ENCODE results near the gene DCUN1D4.

Gene DCUN1D4

DNA sequence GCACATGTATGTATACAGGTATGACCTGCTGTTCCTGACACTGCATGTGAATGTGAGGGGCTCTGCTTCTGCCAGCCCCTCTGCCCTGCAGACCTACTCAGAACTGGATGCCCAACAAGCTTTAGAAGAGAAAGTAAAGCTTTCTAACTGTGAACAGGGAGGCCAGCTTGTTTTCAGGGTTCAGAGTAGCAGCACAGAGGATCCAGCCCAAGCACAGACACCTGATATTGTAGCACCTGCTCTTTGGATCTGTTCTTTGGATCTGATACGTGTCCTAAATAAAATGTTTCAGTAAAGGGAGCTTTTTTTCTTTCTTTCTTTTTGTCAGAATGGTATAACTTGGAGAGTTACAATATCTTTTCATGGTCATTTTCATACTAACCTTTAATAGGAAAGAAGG is 19.2 kb downstream of the DCUN1D4 start:
- TF ChIP-seq, protein P1, sequence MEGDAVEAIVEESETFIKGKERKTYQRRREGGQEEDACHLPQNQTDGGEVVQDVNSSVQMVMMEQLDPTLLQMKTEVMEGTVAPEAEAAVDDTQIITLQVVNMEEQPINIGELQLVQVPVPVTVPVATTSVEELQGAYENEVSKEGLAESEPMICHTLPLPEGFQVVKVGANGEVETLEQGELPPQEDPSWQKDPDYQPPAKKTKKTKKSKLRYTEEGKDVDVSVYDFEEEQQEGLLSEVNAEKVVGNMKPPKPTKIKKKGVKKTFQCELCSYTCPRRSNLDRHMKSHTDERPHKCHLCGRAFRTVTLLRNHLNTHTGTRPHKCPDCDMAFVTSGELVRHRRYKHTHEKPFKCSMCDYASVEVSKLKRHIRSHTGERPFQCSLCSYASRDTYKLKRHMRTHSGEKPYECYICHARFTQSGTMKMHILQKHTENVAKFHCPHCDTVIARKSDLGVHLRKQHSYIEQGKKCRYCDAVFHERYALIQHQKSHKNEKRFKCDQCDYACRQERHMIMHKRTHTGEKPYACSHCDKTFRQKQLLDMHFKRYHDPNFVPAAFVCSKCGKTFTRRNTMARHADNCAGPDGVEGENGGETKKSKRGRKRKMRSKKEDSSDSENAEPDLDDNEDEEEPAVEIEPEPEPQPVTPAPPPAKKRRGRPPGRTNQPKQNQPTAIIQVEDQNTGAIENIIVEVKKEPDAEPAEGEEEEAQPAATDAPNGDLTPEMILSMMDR (IDR thresholded peaks at IDR 0.05; ENCODE audit: low read depth, low read length), result no peak
- no peak overlapping the region for H3K4me3 ChIP-seq (replicated peaks in 1 of 2; ENCODE audit: low read depth in 2 of 2, low read length in 2 of 2)
- DNase-seq (ENCODE audit: low read depth in 2 of 2), result no peak

DNA sequence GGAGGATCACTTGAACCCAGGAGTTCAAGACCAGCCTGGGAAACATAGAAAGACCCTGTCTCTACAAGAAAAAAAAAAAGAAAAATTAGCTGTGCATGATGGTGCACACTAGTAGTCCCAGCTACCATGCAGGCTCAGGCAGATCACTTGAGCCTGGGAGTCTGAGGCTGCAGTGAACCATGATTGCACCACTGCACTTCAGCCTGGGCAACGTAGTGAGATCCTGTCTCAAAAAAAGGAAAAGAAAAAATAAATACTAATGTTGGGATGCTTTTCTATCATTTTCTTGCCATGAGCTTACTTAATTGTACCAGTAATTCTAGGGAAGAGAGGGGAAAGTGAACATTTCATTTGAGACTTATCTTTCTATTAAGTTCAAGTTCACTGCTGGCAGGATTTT is 19.8 kb downstream of the DCUN1D4 start:
- H3K4me3 ChIP-seq (replicated peaks in 1 of 2; ENCODE audit: low read depth in 2 of 2, low read length in 2 of 2), result no peak overlapping the region
- TF ChIP-seq, protein P1 (IDR thresholded peaks at IDR 0.05; ENCODE audit: low read depth, low read length), result no peak
- no peak for DNase-seq (ENCODE audit: low read depth in 2 of 2)

DNA sequence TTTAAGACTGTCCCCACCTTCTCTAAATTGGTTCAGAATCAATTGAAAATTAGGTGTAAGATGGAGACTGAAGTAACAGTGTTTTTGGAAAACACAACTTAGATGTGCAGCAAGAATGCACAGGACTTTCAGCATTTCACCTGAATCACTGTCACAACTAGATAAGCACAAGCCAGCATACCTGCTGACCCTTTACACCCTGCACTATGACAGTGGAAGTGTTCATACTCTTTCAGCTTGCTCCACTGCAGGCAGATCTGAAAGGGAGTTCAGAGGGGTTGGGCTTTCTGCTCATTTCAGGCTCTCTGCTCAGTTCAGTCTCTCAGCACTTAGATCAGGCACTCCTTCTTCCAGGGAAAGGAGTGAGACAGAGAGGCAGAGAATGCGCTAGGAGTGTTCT is 22.8 kb downstream of the DCUN1D4 start:
- DNase-seq (ENCODE audit: low read depth in 2 of 2), result no peak
- TF ChIP-seq, protein P1 (IDR thresholded peaks at IDR 0.05; ENCODE audit: low read depth, low read length), result no peak
- H3K4me3 ChIP-seq (replicated peaks in 1 of 2; ENCODE audit: low read depth in 2 of 2, low read length in 2 of 2), result no peak overlapping the region

GRCh38 chr4:51866835-51867234 is 23.9 kb downstream of the DCUN1D4 start:
- TF ChIP-seq, protein P1 (IDR thresholded peaks at IDR 0.05; ENCODE audit: low read depth, low read length), result no peak
- no peak overlapping the region for H3K4me3 ChIP-seq (replicated peaks in 1 of 2; ENCODE audit: low read depth in 2 of 2, low read length in 2 of 2)
- DNase-seq (ENCODE audit: low read depth in 2 of 2), result no peak

DNA sequence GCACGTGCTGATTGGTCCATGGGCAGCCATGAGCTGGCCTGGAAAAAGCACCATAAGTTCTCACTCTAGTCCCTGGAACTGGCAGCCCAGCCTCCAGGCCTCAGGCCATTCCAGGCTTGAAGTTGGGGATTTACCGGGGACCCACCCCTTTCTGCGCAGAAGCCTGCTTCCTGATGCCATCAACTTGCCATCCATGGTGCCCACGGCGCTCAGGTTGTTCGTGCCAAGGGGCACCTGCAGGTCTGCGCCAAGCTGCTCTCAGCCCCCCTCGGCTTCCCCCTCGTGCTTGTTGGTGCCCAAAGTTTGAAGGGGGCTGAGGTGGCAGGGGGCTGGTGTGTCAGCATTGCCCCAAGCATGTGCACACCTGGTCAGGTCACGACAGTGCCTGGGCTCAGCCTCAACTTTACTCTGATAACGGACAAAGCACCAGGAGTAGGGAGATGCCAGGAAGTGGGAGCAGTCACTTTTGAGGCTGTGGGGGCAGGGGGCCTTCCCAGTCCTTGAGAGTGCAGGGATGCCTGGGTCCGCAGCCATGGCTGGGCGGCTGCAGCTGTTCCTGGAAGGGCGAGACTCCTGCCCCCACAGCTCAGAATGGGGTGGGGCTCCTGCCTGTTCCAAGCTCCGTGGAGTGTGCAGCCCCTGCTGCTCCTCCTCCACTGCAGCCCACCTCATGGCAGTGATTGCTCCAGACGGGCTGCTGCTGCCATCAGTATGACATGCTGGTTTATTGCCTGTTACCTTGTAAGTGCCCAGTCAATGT is 24.9 kb downstream of the DCUN1D4 start:
- TF ChIP-seq, protein P1 (IDR thresholded peaks at IDR 0.05; ENCODE audit: low read depth, low read length), result no peak
- DNase-seq (ENCODE audit: low read depth in 2 of 2), result no peak
- H3K4me3 ChIP-seq (replicated peaks in 1 of 2; ENCODE audit: low read depth in 2 of 2, low read length in 2 of 2), result no peak overlapping the region

- TF ChIP-seq, protein P1 (IDR thresholded peaks at IDR 0.05; ENCODE audit: low read depth, low read length), result no peak
- peak in 1 of 2 donors; percentile 12 for DNase-seq (ENCODE audit: low read depth in 2 of 2)
- H3K4me3 ChIP-seq (replicated peaks in 1 of 2; ENCODE audit: low read depth in 2 of 2, low read length in 2 of 2), result no peak overlapping the region
These were observed 25.5 kb downstream of the DCUN1D4 start for GRCh38 chr4:51868449-51868847.

All from cardiac fibroblast (primary cell).